ENCODE data around the gene FRMD8. TPM values are rescaled to one million over a fixed set of nuclear protein-coding genes. Genes with fewer than 3 reads are reported as not detected.

The FRMD8 gene
- total RNA-seq, 2 donors from 2014 or later = 27.4 to 29.6 TPM

DNA sequence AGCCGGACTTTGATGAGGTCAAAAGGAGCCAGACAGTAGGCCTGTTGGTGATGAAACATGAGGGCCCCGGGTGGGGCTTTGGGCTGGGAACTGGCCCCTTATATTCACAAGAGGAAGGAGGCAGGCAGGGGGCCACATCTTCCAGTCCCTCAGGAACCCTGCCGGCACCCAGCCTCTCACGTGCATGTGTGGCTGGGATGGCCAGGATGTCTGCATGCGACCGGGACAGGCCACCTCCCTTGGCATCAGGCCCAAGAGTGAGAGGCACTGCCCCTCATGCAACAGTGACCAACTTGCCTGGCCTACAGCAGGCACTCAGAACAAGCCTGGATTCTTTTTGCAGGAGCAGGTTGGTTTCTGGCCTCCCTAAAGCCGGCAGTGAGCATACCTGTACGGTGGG, 9.4 kb upstream of the FRMD8 start:
- H3K9me3 Mint-ChIP-seq = no peaks in the 10 kb centered on the region
- Histone ChIP-seq H3K36me3 (ENCODE audit: control insufficient read depth, insufficient read depth, low read length) (no peaks in the 10 kb centered on the region), H3K4me1 (ENCODE audit: control insufficient read depth, insufficient read depth, low read length) (peaks cover 3% of the 10 kb centered on the region), H3K9ac (ENCODE audit: extremely low read depth, low read length, poor library complexity, severe bottlenecking) (no peak overlapping the region), H3K9me3 (ENCODE audit: control insufficient read depth, low read length) (no peaks in the 10 kb centered on the region), H3K4me3 (ENCODE audit: low read length) (no peak overlapping the region), H3K27me3 (ENCODE audit: control insufficient read depth, insufficient read depth, low read length, poor library complexity, severe bottlenecking) (no peaks in the 10 kb centered on the region), H3K27ac (ENCODE audit: low read depth, low read length) (no peak overlapping the region)
- TF ChIP-seq, protein P1, sequence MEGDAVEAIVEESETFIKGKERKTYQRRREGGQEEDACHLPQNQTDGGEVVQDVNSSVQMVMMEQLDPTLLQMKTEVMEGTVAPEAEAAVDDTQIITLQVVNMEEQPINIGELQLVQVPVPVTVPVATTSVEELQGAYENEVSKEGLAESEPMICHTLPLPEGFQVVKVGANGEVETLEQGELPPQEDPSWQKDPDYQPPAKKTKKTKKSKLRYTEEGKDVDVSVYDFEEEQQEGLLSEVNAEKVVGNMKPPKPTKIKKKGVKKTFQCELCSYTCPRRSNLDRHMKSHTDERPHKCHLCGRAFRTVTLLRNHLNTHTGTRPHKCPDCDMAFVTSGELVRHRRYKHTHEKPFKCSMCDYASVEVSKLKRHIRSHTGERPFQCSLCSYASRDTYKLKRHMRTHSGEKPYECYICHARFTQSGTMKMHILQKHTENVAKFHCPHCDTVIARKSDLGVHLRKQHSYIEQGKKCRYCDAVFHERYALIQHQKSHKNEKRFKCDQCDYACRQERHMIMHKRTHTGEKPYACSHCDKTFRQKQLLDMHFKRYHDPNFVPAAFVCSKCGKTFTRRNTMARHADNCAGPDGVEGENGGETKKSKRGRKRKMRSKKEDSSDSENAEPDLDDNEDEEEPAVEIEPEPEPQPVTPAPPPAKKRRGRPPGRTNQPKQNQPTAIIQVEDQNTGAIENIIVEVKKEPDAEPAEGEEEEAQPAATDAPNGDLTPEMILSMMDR (conservative IDR thresholded peaks at IDR 0.05) = no peak
- no peaks in the 10 kb centered on the region for H3K36me3 Mint-ChIP-seq (ENCODE audit: low read depth)
- DNase-seq = no peak
- H3K27ac Mint-ChIP-seq = no peak overlapping the region
- no peaks in the 10 kb centered on the region for H3K27me3 Mint-ChIP-seq (ENCODE audit: insufficient read depth)
- H3K4me1 Mint-ChIP-seq = peaks cover 10% of the 10 kb centered on the region
- no peak overlapping the region for H3K4me3 Mint-ChIP-seq
- WGBS, 2 experiments (ENCODE audit: insufficient coverage in 1 of 2, insufficient read length in 1 of 2) = 85 to 90% methylated on average over 7 to 8 of the region's 8 CpGs

DNA sequence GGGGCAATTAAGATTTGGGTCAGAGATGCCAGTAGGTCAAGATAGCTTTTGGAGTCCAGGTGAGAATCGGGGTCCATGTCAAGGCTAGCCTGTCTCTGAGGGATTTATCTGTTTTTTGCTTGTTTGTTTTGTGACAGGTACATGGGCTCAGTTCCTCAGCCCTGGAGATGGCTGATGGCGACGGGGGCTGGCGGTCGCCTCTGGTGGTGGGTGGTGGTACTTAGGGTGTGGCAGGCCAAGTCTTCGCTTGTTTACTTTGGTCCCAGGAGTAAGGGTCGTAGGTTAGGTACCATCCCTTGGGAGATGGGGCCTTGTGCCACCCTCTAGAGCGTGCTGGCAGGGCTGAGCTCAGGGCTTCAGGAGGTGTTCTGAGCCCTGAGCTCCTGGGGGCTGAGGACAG, 8.7 kb upstream of the FRMD8 start:
- TF ChIP-seq, protein P1 (conservative IDR thresholded peaks at IDR 0.05) = peak; percentile 59
- Mint-ChIP-seq H3K36me3 (ENCODE audit: low read depth) (no peaks in the 10 kb centered on the region), H3K27ac (no peak overlapping the region), H3K27me3 (ENCODE audit: insufficient read depth) (no peaks in the 10 kb centered on the region), H3K4me1 (peaks cover 17% of the 10 kb centered on the region), H3K4me3 (no peak overlapping the region), H3K9me3 (no peaks in the 10 kb centered on the region)
- Histone ChIP-seq H3K4me3 (ENCODE audit: low read length) (no peak overlapping the region), H3K9me3 (ENCODE audit: control insufficient read depth, low read length) (no peaks in the 10 kb centered on the region), H3K4me1 (ENCODE audit: control insufficient read depth, insufficient read depth, low read length) (peaks cover 6% of the 10 kb centered on the region), H3K36me3 (ENCODE audit: control insufficient read depth, insufficient read depth, low read length) (no peaks in the 10 kb centered on the region), H3K27ac (ENCODE audit: low read depth, low read length) (no peak overlapping the region), H3K9ac (ENCODE audit: extremely low read depth, low read length, poor library complexity, severe bottlenecking) (no peak overlapping the region), H3K27me3 (ENCODE audit: control insufficient read depth, insufficient read depth, low read length, poor library complexity, severe bottlenecking) (no peaks in the 10 kb centered on the region)
- no peak for DNase-seq
- 89 to 94% methylated on average over 7 to 8 of the region's 8 CpGs for WGBS, 2 experiments (ENCODE audit: insufficient coverage in 1 of 2, insufficient read length in 1 of 2)

GRCh38 chr11:65378208-65378927, 8.1 kb upstream of the FRMD8 start:
- H3K4me3 Mint-ChIP-seq = no peak overlapping the region
- TF ChIP-seq, protein P1 (conservative IDR thresholded peaks at IDR 0.05) = no peak
- H3K27ac ChIP-seq (ENCODE audit: low read depth, low read length) = no peak overlapping the region

More at GRCh38 chr11:65378208-65378927, 8.1 kb upstream of the FRMD8 start:
- Histone ChIP-seq H3K4me3 (ENCODE audit: low read length) (no peak overlapping the region), H3K9me3 (ENCODE audit: control insufficient read depth, low read length) (no peaks in the 10 kb centered on the region), H3K27me3 (ENCODE audit: control insufficient read depth, insufficient read depth, low read length, poor library complexity, severe bottlenecking) (no peaks in the 10 kb centered on the region), H3K9ac (ENCODE audit: extremely low read depth, low read length, poor library complexity, severe bottlenecking) (no peak overlapping the region), H3K36me3 (ENCODE audit: control insufficient read depth, insufficient read depth, low read length) (no peaks in the 10 kb centered on the region), H3K4me1 (ENCODE audit: control insufficient read depth, insufficient read depth, low read length) (peaks cover 6% of the 10 kb centered on the region)
- DNase-seq = no peak
- Mint-ChIP-seq H3K27ac (no peak overlapping the region), H3K27me3 (ENCODE audit: insufficient read depth) (no peaks in the 10 kb centered on the region), H3K4me1 (peaks cover 20% of the 10 kb centered on the region), H3K36me3 (ENCODE audit: low read depth) (no peaks in the 10 kb centered on the region), H3K9me3 (no peaks in the 10 kb centered on the region)
- 90 to 95% methylated on average over 11 to 19 of the region's 19 CpGs for whole genome bisulfite sequencing, 2 experiments (ENCODE audit: insufficient coverage in 1 of 2, insufficient read length in 1 of 2)

Data from endodermal cell (in vitro differentiated cells).